NK-92 (cell line): ENCODE measurements around the gene CCDC178.
"Not testable (repeated sequence)": the region's sequence is repeated elsewhere in the genome, so short reads cannot be mapped to it uniquely, and the experiment has no call there.

Experiments used
- DNase-seq: peaks from one replicate; lab custom pipeline; 2025; ENCODE audit not compliant: unreplicated experiment; lab: John Stamatoyannopoulos, UW

The CCDC178 gene

GRCh38 chr18:33231474-33232317 lies 208.8 kb downstream of the CCDC178 start:
- DNase-seq: no peak

- no peak for DNase-seq
Observed at GRCh38 chr18:33212363-33212762, 228.2 kb downstream of the CCDC178 start.

- DNase-seq: no peak
Observed at GRCh38 chr18:33210575-33211189, 229.8 kb downstream of the CCDC178 start.

- no peak for DNase-seq
Observed at GRCh38 chr18:33205777-33206176, 234.7 kb downstream of the CCDC178 start.

GRCh38 chr18:33201509-33201926 lies 239.0 kb downstream of the CCDC178 start:
- no peak for DNase-seq

DNA sequence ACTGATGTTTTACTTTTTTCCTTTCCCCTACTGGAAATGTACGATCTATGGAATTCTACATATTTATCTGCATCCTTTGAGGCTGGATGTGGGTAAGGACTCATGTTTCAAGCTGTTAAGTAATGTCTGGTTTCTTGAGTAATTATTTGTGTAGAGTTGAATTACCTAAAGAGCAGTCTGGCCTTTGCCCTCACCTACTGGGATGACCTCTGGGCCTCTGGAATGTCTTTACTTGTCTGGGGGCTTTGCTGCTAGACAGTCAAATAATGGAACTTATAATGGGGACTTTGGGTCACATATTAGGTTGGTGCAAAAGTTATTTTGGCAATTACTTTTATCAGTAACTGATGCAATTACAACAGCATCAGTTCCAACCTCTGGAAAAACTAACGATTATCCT lies 244.7 kb downstream of the CCDC178 start:
- no peak for DNase-seq

- DNase-seq: no peak
Observed at GRCh38 chr18:33194793-33195192, 245.7 kb downstream of the CCDC178 start.

DNA sequence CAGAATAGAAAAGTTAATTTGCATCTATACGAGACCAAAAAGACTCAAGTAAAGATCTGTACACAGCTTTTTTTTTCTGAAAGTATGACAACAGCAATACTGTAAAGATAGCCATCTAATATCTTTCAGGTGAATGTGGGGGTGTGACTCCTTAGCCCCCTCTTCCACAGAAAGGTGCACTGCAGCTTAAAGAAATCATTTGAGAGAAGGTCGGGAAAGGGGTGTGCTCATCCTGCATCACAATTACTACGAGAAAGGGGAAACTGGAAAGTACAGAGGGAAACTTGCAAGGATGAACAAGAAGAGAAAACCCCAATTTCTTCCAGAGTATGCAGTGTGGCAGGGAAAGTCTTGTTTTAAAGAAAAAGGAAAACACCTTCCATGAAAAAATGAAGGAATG lies 255.6 kb downstream of the CCDC178 start:
- DNase-seq: no peak

DNA sequence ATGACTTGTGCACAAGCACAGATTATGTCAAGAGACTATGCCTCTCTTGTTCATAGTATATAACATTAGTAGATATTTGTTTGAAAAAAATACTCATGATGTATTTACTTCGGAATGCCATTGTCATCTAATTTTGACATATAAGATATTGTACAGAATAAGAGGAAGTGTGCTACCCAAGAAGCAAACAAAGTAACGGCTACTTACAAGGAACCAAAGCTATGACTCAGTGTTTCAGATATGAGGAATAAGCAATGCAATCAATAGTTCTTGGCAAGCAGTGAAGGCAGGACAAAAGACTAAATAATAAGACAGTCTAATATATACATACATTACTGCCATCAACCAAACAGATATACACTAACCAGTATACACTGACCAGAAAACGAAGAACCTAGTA lies 256.3 kb downstream of the CCDC178 start:
- DNase-seq: no peak

DNA sequence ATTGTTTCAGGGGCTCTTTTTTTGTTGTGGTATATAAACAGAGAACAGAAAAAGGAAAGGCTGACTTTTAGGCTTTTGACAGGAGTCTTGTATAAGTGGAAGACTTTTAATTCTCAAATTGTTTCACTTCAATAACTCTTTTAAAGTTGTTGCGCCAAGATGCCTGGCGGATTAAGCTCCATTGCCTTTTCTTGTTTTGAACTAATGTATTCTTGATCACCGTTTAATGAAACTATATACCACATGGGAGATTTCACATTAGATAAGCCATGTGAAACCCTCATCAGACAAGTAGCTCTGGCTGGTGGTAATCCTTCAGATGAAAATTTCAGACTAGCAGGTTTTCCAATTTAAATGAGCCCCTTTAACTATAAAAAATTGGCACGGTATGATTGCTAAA lies 257.4 kb downstream of the CCDC178 start:
- DNase-seq: no peak

DNA sequence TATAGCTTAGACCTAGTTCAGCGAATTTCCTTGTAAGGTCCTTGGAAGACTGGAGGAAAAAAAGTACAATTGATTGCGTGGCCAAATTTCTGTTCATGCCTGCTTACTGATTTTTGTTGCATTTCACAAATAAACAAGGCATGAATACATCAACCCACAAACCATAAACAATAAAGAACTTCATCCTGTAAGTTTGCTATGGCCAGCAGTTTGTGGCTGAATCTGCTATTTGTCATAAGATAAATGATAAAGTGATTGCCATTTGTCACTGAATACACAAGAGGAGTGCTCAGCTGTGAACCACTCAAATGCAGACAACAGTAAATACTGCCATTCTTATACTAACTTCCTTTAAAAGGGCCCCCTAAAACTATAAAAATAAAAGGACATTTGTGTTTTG lies 259.5 kb downstream of the CCDC178 start:
- no peak for DNase-seq

DNA sequence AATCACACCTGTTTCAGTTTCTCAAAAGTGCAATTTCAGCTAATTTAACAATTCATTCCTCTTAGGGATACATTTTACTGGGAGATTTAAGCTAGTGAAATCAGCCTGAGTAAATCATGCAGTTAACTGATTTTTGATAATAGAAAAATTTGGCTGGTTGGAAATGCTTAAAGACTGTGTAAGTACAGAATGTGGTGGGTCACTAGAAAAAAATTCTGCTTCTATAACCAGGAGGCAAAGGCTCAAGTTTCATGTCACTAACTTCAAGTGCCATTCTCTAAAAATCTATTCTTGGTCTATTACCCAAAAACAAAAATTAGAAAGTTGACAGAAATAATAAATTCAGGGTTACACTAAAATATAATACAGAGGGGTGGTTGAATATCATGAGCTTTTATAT lies 271.3 kb downstream of the CCDC178 start:
- no peak for DNase-seq

DNA sequence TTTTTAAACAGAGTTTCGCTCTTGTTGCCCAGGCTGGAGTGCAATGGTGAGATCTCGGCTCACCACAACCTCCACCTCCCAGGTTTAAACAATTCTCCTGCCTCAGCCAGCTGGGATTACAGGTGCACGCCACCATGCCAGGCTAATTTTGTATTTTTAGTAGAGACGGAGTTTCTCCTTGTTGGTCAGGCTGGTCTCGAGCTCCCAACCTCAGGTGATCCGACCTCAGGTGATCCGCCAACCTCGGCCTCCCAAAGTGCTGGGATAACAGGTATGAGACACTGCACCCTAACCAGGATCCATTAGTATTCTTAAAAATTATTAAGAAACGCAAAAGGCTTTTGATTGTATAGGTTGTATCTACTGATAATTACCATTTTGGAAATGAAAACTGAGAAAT lies 276.4 kb downstream of the CCDC178 start:
- DNase-seq: not testable (repeated sequence)

DNA sequence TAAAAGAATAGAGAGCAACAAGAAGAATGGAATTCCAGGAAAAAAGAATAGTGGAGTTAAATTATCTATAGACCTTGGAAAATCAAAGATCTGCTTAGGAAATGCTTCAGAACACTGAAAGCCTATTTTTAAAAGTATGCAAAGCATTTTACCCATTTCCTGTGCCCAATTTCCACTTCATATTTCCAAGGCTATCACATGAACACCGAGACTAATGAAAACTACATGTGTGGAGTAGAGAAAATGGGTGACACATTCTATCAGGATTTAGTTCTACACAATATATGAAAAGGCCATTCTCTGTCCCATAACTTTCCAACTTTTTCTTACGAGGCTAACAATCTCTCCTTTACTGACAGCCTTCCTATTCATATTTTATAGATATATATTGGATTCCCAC lies 279.4 kb downstream of the CCDC178 start:
- no peak for DNase-seq

DNA sequence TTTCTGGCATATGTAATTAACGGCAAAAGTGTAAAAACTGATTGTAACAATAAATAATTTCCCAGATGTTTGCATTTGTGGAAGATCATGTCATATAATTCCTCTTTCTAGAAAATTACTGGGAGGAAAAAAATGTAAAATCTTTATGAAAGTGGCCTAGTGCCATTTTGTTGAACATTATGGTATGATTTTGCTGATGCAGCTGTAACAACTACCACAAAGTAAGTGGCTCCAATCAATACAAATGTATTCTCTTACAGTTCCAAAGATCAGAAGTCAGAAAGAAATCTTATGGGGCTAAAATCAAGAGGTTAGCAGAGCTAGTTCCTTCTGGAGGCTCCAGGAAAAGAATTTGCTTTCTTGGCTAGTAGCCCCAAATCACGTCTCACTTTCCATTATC lies 281.4 kb downstream of the CCDC178 start:
- DNase-seq: no peak

GRCh38 chr18:33157893-33158292 lies 282.6 kb downstream of the CCDC178 start:
- no peak for DNase-seq

DNA sequence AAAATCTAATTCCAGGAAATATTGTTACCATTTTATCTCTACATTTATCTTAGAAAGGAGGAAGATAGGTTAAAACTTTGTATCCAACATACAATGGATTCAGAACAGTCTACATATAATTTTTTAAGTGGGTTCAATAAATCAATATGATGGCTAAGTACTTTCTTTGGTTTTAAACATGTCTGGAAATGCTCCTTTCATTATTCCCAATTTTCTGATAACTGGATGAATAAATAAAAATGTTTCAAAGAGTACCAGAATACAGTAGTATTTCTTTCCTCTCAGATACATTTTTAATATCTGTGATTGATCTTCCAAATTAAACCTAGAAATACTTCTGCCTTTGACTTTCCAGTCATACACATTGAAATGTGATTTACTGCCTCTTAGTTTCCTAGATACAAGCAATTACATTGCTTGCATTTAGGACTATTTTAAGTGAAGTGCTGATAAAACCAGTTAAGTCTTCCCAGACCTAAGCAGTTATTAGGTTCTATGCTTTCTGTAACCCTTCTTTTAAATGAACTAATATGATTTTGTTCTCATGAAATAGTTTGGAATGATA lies 283.5 kb downstream of the CCDC178 start:
- no peak for DNase-seq

DNA sequence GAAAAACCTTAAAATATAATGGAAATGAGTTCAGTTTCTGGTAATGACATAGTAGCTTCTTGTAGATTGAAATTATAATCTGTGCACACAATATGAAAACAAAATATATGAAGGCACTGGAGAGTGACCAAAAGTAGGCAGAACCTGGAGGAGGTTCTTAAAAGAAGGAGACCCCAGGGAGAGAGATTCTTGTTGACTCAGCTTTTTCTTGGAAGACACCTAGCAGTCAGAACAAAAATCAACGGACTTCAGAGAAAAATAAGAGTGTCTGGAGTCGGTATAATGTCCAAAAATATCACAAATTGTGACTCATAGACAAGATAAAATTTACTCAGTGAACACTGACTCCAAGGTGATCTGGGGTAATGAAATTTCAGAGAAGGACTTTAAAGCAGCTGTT lies 286.5 kb downstream of the CCDC178 start:
- no peak for DNase-seq

DNA sequence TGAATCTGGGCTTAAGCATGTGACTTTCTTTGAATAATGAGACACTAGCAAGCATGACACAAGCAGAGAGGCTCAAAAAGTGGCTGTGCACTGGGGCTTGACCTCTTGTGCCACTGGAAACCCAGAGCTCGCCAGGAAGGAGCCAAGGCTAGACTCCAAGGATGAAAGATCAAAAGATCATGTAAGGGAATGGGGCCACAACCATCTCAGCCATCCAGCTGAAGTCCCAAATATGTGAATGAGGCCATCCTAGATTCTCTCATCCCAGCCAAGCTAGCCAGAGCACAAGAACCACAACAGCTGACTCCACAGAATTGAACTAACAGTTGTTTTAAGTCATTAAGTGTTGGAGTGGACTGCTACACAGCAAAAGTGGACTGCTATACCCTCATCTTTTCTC lies 288.1 kb downstream of the CCDC178 start:
- DNase-seq: no peak

DNA sequence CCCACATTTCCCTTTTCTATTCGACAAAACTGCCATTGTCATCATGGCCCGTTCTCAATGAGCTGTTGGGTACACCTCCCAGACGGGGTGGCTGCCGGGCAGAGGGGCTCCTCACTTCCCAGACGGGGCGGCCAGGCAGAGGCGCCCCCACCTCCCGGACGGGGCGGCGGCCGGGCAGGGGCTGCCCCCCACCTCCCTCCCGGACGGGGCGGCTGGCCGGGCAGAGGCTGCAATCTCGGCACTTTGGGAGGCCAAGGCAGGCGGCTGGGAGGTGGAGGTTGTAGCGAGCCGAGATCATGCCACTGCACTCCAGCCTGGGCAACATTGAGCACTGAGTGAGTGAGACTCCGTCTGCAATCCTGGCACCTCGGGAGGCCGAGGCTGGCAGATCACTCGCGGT lies 292.7 kb downstream of the CCDC178 start:
- DNase-seq: not testable (repeated sequence)

GRCh38 chr18:33146014-33146413 lies 294.5 kb downstream of the CCDC178 start:
- no peak for DNase-seq

- DNase-seq: no peak
Observed at GRCh38 chr18:33135951-33136660, 304.4 kb downstream of the CCDC178 start.
